Transverse colon (tissue), 4 donors: ENCODE measurements around the gene ESX1.

Experiments
- EP300 ChIP-seq: sonication (generic); formaldehyde crosslinking; IDR thresholded peaks from one replicate; pipeline ENCODE4 v1.6.1; 2017; ENCODE audit warnings: antibody characterized with exemption, low read depth
- POLR2A ChIP-seq: fragments of 450-650 bp; IDR thresholded peaks from one replicate; pipeline ENCODE4 v1.6.1; 2016; ENCODE audit warnings: antibody characterized with exemption, mild to moderate bottlenecking, moderate library complexity
- POLR2AphosphoS5 ChIP-seq, 3 donors: sonication (generic); formaldehyde crosslinking; IDR thresholded peaks; one replicate each; pipeline ENCODE4 v1.6.1; 2016; ENCODE audit warnings: antibody characterized with exemption in 3 of 3
- TF ChIP-seq, protein P1 (sequence below), 5 experiments: fragments of 200-600 bp in 3 of 5; fragments of 450-650 bp in 2 of 5; sonication (generic) in 3 of 5; IDR thresholded peaks; 1 replicate in 2 of 5; 2 replicates in 3 of 5; pipeline ENCODE4 v1.5.1; 2016 to 2017; ENCODE audit warnings: antibody characterized with exemption in 5 of 5, inconsistent platforms in 3 of 5, mild to moderate bottlenecking in 2 of 5, moderate library complexity in 1 of 5

DNA sequence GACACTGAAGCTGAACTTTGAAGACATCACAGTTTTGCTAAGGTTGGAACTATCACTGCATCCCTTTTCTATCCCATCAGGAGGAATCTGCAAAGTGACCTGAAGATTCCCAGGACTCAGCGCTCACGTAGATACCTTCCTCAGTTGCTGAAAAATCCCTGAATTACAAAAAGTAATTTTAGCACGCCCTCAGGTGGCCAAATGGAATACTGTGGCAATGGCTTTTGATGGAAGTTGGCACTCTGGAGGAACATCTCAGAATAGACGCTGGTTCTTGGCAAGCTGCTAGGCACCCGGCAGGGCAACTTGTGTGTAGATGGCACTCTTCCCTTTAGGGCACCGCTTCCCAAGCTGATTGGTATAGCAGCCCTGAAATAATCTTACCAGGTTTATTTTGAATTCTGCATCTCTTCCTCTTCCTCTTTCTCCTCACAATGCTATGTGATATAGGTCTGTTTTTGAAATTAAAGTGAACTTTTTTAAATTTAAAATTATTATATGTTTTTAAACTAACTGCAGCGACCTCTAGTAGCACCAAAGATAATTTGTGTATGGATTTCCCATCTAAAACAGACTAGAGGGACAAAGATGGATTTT lies 16.3 kb upstream of the ESX1 start:
- TF ChIP-seq, protein P1, sequence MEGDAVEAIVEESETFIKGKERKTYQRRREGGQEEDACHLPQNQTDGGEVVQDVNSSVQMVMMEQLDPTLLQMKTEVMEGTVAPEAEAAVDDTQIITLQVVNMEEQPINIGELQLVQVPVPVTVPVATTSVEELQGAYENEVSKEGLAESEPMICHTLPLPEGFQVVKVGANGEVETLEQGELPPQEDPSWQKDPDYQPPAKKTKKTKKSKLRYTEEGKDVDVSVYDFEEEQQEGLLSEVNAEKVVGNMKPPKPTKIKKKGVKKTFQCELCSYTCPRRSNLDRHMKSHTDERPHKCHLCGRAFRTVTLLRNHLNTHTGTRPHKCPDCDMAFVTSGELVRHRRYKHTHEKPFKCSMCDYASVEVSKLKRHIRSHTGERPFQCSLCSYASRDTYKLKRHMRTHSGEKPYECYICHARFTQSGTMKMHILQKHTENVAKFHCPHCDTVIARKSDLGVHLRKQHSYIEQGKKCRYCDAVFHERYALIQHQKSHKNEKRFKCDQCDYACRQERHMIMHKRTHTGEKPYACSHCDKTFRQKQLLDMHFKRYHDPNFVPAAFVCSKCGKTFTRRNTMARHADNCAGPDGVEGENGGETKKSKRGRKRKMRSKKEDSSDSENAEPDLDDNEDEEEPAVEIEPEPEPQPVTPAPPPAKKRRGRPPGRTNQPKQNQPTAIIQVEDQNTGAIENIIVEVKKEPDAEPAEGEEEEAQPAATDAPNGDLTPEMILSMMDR (IDR thresholded peaks at IDR 0.05): peak in 3 of 5 experiments; percentile 38 to 46 (median 40)
- TF ChIP-seq POLR2A (no peak), EP300 (no peak), POLR2AphosphoS5 (IDR thresholded peaks at IDR 0.05) (no peak)
